ENCODE measurements around the gene TMEM184B.

The TMEM184B gene

DNA sequence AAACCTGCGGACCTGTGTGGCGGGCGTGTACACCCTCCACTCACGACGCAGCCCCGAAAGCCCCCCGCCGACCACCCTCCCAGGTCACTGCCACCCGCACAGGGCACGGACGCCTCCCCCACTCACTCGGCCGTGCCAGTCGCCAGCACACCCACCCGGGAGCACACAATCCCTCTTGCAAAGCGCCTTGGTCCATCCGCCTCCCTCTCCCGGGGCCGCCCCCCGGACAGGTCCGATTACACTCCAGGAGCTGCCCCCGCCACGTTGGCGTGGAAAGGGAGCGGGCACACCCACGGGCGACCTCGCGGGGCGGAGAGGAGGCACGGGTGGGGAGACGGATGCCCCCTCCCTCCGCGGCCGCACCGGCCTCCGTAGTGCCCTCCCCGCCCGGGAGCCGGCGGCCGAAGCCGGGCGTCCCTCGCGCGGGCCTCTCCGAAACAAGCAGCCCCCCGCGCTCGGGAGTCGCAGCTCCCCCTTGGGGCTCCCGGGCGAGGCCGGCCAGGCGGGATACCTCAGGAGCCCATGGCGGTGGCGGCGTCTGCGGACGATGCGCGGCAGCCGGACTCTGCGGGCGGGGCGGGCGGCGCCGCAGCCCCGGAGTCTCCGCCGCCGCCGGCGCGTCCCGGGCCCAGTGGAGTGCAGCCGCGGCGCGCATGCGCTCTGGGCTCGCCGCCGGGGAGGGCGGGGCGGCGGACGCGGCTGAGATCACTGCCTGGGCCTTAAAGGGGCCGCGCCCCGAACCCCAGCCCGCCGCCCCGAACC lies at the start of gene TMEM184B:
Gene TMEM184B (minus strand): TSS at position 638 of the 762 bp plus-strand sequence. CDS start 25,049 bp downstream, outside the sequence.
- DNase-seq: peak; percentile 53

DNA sequence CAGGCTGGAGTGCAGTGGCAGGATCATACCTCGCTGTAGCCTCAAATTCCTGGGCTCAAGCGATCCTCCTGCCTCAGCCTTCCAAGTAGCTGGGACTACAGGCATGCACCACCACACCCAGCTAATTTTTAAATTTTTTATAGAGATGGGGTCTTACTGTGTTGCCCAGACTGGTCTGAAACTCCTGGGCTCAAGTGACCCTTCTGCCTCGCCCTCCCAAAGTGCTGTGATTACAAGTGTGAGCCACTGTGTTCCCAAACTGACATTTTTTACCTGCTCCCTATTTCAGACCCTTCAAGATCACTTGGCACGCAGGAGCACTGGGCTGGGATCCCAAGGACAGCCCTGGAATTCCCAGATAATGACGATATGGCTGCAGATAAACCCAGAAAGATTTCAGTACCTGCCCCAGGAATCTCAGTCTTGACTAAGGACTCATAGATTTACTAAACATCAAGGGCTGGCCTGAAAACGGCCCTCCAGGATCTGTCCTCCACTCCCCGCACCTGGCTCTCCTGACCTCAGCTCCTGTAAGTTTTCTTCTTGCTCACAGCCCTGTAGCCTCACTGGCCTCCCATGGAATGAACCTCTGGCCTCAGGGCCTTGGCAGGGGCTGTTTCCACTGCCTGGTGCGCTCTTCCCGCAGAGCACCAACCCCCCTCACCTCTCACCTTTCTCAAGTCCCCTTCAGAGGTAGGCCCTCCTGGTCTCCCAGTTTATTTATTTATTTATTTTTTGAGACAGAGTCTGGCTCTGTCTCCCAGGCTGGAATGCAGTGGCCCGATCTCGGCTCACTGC lies 48.0 kb upstream of the TMEM184B start:
- no peak for DNase-seq

DNA sequence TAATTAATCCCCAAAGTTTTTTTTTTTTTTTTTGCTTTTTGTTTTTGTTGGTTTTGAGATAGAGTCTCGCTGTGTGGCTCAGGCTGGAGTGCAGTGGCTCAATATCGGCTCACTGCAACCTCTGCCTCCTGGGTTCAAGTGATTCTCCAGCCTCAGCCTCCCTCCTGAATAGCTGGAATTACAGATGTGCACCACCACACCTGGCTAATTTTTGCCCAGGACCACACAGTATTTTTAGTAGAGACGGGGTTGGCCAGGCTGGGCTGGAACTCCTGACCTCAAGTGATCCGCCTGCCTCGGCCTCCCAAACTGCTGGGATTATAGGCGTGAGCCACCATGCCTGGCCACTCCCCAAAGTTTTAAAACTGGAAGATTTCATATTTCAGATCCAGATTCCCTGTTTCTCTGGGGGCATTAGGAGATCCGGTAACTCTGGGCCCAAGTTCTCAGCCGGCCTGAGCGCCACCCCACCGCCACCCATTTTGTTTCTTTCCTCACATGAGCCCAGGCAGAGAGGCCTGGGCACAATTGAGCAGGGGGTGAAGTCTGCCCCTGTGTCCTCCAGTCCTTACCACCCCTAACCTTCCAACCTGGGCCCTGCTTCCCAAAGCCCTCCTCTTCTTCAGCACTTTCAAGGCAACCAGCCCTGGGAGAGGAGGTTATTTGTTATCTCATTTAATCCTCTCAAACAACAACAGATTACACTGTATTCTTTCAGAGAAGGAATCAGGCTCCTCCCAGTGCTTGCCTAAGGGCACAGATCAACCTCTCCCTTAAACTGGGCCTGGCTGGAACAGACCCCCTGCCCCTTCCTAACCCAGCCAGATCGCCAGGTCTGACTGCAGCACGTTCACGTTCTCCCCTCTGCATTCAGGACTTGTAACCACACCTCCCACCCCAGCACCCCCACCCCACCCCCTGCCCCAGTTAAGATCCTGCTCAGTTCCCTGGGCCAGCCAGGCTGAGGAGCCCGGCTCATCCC lies 46.3 kb upstream of the TMEM184B start:
- no peak for DNase-seq

DNA sequence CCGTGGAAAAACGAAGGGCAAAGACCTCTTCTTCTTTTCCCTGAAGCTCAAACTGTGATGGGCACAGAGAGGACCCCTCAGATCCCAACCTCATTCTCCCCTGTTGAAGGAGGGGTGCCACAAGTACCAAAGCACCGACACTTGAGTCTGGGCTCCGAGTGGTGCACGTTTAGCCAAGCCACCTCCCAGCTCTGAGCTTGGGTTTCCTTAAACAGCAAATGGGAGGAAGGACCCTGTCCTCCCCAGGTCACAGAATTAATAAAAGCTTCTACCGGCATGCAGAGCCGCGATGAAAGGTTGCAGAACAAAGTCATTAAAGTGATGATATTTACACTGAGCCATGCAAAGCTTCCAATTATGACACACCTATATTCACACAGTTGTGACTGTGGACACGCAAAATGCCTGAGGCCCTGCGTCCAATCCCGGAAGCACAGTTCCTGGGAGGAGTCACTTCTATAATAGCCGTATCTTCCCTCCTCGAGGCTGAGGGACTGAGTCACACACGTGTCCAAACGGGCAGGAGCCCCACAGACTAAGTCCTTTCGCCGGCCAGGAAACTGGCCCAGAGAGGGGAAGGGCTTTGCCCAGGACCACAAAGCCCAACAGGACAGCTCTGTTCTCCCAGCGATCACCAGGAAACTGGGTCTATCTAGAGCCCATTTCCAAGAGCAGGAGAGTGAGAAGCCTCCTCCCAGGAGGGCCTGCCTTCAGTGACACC lies 45.3 kb upstream of the TMEM184B start:
- peak; percentile 78 for DNase-seq

DNA sequence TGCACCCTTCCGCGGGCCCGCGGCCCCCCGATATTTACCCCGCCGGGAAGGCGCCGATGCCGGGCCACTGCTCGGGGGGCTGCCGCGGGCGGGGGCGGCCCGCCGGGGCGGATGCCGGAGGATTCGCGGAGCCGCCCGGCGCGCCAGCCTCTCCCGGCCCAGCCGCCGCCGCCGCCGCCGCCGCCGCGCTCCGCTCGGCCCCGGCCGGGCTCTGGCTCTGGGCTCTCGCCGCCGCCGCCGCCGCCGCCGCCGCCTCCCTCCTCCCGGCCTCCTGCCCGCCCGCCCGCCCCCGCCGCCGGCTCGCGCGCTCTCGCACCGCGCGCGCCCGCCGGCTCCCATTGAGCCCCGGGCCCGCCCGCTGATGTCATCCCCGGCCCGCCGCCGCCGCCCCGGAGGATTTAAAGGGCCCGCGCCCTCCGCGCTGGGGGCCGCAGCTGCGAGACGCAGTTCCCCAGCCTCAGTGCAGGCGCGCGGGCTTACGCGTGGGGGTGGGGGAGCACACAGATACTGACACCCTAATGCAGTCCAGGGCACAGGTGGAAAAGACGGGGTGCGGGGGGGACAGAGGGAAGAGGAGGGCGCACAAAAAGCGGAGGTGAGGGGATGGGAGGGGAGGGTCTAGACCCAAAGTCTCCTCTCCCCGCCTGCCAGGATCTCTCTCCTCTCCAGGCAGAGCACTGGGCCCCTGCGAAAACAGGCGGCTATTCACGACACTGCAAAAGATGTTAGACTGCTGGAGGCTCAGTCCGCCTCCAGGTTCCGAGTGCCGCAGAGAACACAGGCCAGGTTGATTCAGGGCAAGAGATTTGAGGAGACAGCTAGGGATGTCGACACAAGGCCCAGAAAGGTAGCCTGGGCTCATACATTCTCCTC lies 44.5 kb upstream of the TMEM184B start, which contains the start of gene CSNK1E:
Gene CSNK1E (minus strand): TSS at position 312 of the 873 bp plus-strand sequence. CDS start 3,276 bp downstream, outside the sequence.
- DNase-seq: peak; percentile 27

DNA sequence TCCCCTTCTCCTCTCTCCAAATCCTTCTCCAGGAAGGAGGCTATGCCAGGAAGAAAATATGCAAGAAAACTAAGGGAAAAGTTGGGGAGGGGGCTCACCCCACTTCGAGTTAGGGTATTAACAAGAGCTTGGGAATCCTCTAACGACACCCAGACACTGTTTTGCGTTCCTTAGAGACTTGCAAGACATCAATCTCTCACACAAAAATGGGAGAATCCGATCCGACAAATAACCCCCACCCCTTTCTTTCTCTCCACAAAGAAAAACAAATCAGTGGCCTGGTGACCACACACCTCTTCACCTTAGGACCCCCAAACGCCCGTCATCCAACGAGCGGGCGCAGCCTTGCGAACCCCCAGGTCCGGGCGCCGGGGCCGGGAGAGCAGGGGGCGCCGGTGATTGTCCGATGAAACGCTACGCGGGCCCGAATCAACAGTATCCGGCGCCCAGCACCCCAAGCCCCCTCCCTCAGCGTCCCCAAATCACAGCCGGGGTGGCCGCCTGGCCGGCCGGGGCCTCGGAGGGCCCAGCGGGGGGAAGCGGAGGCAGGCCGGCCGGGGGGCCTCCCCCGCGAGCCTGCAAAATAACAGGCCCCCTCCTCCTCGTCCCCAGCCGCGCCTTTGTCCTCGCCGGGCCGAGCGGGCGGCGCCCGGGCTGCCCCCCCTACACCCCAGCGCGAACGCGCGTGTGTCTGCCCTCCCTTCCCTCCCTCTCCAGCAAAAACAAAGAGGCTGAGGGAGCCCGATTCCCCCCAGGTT lies 43.7 kb upstream of the TMEM184B start:
- peak; percentile 12 for DNase-seq

DNA sequence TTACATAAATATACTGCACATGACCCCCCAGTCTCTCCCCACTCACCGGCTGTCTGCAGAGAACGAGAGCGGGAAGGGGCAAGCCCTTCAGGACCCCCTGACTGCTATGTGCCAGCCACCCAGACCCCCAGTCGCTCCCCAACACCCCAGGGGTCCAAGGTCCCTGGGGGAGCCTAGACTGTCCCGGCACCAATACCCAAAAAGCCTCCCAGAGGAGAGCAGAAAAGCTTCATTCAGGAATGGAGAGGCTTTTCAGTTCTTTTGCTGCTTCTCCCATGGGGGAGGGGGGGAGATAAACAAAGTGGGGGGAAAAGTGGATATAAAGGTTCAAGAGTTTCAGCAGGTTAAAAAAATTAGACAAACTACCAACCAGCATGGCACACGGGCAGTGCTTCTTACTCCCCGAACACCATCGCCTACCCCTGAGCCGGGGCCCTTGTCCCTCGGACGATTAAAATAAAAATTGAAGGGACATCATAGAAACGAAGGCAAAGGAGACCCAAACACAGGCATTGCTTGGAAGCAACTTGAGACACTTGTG lies 43.1 kb upstream of the TMEM184B start:
- no peak for DNase-seq

DNA sequence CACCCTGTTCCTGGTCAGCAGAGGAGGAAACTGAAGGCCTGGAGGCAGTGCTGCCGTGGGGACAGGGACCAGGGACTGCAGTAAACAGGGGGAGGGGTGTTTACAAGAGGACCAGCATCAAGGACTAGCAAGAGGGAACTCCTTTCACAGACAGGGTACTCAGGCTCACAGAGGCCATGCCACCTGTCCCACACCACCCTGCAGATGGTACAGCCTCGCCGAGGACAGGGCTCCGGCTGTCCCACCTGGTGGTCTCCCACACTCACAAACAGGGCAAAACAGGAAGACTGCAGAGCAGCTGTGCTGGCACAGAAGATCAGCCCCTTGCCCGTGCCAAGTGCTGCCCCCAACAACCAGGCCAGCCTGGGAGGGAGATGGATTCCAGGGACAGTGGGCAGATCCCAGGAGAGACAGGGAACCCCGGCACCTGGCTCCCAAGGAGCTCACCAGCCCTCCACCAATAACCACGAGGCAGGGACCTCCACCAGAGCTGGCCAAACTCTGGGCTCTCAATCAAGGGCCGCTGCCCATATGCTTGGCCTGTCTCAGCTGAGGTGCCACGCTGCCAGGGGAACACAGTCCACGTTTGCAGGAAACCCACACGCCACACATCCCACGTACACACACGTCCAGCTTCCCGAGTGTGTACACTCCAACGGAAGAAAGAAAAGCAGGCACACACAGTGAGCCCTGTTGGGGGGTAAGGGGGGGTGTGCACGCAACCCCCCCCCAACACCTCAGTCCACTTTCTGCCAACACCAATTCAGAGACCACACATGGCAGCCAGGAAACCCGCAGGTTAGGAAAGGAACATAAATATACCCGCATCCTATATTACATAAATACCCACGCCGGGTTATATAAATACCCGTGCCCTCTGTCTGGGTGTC lies 42.4 kb upstream of the TMEM184B start:
- no peak for DNase-seq

DNA sequence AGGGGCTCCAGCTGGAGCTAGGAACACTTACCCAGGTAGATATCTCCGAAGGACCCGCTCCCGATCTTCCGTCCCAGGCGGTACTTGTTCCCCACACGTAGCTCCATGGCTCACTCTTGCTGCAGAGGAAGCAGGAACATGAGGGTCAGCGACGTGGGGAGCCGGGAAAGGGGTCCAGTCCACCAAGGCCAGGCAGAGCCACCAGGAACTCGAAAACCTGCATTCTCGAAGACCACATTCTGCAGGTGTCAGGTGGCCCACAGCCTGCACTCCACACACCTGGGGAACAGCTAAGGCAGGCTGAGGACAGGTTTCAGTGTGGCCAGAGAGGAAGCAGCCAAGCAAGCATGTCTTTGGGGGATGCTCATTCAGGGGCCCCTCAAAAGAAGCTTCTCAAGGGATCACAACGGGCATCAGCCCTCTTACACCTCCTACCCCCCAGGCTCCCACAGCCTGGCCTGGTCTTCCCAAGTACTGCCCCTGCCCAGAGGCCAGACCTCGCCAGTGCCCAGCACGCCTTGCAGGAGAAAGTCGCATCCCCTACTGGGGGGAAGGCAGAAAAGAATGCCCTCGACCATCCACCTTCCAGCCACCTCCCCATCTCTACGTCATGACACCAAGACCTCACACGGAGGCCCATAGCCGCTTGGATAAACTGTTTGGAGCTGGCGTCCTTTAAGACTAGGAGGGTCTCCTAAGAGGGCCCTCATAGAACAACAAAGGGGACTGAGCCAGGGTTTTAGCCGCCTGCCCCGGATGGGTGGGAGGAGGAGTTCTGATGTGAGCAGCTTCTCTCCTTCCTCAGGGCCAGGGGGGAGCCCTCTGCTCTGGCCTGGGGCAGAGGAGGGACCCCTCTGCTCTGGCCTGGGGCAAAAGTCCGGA lies 41.5 kb upstream of the TMEM184B start:
- no peak for DNase-seq

DNA sequence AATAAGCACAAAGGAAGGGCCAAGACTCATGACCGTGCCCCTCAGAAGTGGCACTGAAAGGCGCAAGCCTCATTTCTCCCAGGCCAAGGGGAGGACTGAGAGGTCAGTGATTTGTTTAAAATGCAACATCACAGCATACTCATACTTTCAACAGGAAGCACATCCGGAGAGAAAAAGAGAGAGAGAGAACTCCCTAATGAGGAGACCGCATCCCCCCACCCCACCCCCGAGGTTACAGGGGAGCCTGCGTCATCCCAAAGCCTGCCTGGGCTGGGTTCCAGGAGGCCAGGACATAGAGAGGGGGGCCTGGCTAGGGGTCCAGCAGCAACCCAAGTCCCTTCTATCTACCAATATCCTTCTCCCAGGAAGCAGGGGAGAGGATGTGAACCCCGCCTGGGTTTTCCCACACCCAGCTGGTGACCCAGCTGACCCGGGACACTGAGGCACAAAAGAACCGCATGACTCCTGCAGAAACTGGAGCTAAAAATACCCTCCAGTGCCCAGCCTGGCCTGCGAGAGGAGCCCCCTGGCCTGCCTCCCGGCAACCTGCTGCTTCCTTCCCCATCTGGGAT lies 40.7 kb upstream of the TMEM184B start:
- no peak for DNase-seq

DNA sequence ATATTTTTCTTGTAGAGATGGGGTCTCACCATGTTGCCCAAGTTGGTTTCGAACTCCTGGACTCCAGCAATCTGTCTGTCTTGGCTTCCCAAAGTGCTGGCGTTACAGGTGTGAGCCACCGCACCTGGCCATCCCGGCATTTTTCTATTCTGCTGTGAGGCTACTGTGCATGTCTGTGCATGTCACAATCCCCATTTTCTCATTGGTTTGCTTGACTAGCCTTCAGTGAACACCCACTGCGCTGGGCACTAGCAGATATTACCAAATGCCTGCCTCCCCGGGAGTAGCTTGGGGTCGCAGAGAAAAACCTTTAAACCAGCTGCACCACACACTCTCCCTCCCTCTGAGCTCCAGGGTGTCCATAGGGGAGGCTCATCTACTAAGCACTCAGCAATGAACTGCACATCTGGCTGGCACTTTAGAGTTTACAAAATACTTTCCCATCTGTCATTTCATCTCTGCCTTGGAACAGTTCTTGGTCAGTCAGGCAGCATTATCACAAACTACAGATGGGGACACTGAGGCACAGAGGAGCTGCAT lies 39.5 kb upstream of the TMEM184B start:
- DNase-seq: no peak

DNA sequence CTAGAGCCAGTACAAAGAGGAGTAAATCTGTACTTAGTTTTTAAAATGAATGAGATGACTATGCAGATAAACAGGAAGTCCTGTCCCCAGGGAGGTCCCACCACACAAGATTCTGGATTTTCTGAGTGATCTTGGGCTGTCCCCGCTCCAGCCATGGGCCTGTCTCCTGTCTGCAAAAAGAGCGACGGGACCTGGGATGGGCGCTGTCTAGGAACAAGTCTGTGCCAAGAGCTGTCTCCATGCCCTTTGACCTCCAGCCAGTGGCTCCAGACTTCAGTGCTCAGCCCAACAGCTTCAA lies 38.5 kb upstream of the TMEM184B start:
- no peak for DNase-seq

DNA sequence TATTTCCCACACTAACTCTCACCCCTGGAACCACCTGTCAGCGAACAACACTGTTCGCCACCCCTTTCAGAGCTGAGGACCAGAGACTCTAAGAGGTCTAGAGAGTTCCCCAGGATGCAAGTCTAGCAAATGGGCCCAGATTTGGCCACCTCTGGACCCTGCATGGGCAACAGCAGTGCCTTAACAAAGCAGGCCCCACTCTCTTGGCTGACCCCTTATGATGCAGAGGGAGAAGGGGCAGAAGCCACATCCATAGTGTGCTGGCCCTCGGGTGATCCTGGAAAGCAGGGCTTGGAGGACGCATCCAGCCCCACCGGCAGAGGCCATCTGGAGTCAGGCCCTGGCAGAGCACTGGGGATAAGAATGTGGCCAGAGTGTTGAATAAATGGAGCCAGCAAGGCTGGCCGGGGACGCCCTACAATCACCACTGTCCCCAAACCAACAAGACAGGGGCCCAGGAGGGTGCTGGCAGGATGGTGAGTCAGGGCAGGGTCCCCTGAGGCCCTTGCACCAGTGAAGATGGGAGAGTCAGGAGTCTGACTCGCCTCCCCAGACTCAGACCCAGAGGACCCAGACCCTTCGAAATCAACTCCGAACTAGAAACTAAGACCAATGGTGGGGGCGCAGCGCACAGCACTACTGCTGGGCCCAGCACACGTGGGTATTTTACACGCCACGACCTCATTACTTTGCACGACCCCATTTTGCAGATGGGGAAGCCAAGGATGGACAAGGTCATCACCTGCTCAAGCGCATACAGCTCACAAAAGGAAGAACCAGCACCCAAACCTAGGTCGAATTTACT lies 37.9 kb upstream of the TMEM184B start:
- no peak for DNase-seq

DNA sequence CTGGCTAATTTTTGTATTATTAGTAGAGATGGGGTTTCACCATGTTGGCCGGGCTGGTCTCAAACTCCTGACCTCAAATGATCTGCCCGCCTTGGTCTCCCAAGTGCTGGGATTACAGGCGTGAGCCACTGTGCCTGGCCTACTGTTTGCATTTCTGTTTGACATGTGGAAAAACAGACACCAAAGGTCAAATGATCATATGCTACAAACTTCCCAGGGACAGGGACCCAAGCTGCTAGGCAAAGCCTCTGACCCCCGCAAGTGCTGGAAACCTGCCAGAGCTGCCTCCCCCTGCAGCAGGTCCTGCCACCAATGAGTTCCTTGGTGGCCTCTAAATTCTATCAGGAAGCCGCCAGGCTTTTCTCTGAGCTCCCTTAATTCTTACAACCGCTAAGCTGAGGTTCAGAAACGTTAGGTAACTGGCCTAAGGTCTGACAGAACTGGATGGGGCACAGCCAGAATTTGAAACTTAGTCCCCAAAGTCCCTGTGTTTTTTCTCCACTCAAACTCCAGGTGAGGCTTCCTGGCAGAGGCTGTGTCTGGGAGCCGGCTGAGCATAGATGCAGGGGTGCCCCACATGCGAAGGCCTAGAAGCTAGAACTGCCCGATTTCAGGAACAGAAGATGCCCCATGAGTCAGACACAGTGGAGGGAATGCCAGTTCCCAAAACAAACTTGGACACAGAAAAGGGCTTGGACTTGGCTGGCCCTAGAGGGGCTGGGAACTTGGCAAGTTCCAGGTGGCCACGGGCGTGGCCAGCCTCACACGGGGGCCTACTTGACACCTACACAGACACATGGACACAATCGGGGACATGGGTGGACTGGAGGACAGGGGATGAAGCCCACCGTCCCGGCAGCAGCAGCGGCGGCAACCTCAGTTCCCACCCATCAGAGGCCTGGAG lies 37.1 kb upstream of the TMEM184B start:
- DNase-seq: no peak

DNA sequence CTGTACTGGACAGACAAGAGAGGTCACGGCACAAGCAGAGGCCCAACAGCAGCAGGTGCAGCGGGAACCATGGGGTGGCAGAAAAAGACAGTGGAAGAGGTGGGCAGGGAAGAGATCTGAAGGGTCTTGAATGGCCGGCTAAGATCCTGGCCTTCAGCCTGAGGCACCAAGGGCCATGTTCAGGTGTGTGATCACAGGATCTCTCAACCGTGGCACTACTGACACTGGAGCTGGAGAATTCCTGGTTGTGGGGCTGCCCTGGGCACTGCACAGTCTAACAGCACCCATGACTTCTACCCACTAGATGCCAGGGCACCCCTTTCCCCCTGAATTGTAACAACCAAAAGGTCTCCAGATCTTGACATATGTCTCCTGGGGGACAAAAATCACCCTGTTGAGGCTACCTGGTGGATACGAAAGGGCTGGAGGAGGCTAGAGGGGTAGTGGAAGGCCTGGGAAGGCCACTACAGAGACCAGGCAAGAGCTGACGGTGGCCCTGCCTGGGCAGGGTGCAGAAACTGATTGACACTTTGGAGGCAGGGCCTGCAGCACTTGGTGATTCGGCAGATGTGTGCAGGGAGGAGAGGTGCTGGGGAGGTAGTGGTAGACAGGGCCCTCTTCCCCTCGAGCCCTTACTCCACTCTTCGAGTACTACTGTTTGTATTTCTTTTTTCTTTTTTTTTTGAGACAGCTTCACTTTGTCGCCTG lies 36.1 kb upstream of the TMEM184B start:
- DNase-seq: no peak

All from MV-4-11 (cell line).